Common myeloid progenitor, CD34-positive (primary cell): ENCODE data around the gene RBPJ.

Experiments used
- CTCF ChIA-PET: fragments of 350-600 bp; sonication (Branson Sonifier 250); formaldehyde crosslinking; loops from one replicate; lab custom pipeline; 2021; ENCODE audit warnings: antibody characterized with exemption; lab: Charles Lee
- POLR2A ChIA-PET: fragments of 350-600 bp; sonication (Branson Sonifier 250); formaldehyde crosslinking; loops from one replicate; lab custom pipeline; 2021; ENCODE audit warnings: antibody characterized with exemption; lab: Charles Lee
- DNase-seq, 3 donors: peaks; one replicate each; pipeline versions ENCODE4 v3.0.0 to v3.0.0-alpha.2; 2013
- H3K27ac ChIP-seq, 2 experiments: 1 replicate in 1 of 2; 2 replicates in 1 of 2; pipeline ENCODE4 v1.7.0; 2013; ENCODE audit warnings: inconsistent platforms in 2 of 2, low read length in 2 of 2, mild to moderate bottlenecking in 2 of 2, low read depth in 1 of 2, moderate library complexity in 1 of 2; ENCODE audit not compliant: severe bottlenecking in 2 of 2, insufficient read depth in 1 of 2, poor library complexity in 1 of 2
- H3K27me3 ChIP-seq, 5 experiments: replicated peaks in 2 of 5; 1 replicate in 3 of 5; 2 replicates in 2 of 5; pipeline versions ENCODE4 v1.6.1 to v1.7.0; 2013; ENCODE audit warnings: low read length in 4 of 5, mild to moderate bottlenecking in 2 of 5, moderate library complexity in 2 of 5, inconsistent platforms in 1 of 5; ENCODE audit not compliant: insufficient read depth in 5 of 5, control insufficient read depth in 4 of 5
- H3K36me3 ChIP-seq, 4 experiments: 1 replicate in 2 of 4; 2 replicates in 2 of 4; pipeline versions ENCODE4 v1.6.1 to v1.7.0; 2013; ENCODE audit warnings: low read length in 3 of 4, control low read depth in 1 of 4, mild to moderate bottlenecking in 1 of 4; ENCODE audit not compliant: control insufficient read depth in 4 of 4, insufficient read depth in 4 of 4
- H3K4me1 ChIP-seq, 4 experiments: 1 replicate in 3 of 4; 2 replicates in 1 of 4; pipeline versions ENCODE4 v1.6.1 to v1.7.1; 2013; ENCODE audit warnings: low read length in 3 of 4, mild to moderate bottlenecking in 3 of 4, control low read depth in 1 of 4, inconsistent platforms in 1 of 4, moderate library complexity in 1 of 4; ENCODE audit not compliant: control insufficient read depth in 4 of 4, insufficient read depth in 4 of 4; ENCODE audit errors: control extremely low read depth in 1 of 4
- H3K4me3 ChIP-seq, 7 experiments: 1 replicate in 4 of 7; 2 replicates in 3 of 7; pipeline versions ENCODE4 v1.5.1 to v1.7.0; 2013; ENCODE audit warnings: mild to moderate bottlenecking in 7 of 7, low read length in 6 of 7, moderate library complexity in 6 of 7, inconsistent platforms in 2 of 7, low read depth in 2 of 7, control low read depth in 1 of 7; ENCODE audit not compliant: insufficient read depth in 4 of 7, control insufficient read depth in 1 of 7; ENCODE audit errors: extremely low read depth in 1 of 7
- H3K9me3 ChIP-seq, 5 experiments: 1 replicate in 4 of 5; 2 replicates in 1 of 5; pipeline versions ENCODE4 v1.6.1 to v1.7.1; 2013; ENCODE audit warnings: low read length in 4 of 5, mild to moderate bottlenecking in 2 of 5, inconsistent platforms in 1 of 5, low read depth in 1 of 5, moderate library complexity in 1 of 5; ENCODE audit not compliant: control insufficient read depth in 4 of 5, insufficient read depth in 2 of 5; ENCODE audit errors: control extremely low read depth in 1 of 5
- WGBS: methylation state at CpG from one replicate; pipeline ENCODE4 v1.1.5; 2013; ENCODE audit not compliant: insufficient coverage; 5-methylcytosine and 5-hydroxymethylcytosine counted together

RBPJ gene

GRCh38 chr4:26300314-26301307, 20.2 kb upstream of the RBPJ start:
- no peaks in the 10 kb centered on the region for H3K9me3 ChIP-seq
- POLR2A ChIA-PET: no interaction called here
- no peak overlapping the region for H3K27ac ChIP-seq
- H3K36me3 ChIP-seq: no peaks in the 10 kb centered on the region
- no peak for DNase-seq
- no peak overlapping the region for H3K4me3 ChIP-seq
- 100% methylated on average over 4 of the region's 8 CpGs for WGBS
- peaks cover 0 to 6% (median 4%) of the 10 kb centered on the region in 4 experiments for H3K4me1 ChIP-seq
- CTCF ChIA-PET: interaction anchor here (0.6 to 0.8 kb wide), 2 partner anchors 13 to 23 kb away, joined by 3 read pairs; no protein-coding TSS in a partner anchor
- no peaks in the 10 kb centered on the region for H3K27me3 ChIP-seq

DNA sequence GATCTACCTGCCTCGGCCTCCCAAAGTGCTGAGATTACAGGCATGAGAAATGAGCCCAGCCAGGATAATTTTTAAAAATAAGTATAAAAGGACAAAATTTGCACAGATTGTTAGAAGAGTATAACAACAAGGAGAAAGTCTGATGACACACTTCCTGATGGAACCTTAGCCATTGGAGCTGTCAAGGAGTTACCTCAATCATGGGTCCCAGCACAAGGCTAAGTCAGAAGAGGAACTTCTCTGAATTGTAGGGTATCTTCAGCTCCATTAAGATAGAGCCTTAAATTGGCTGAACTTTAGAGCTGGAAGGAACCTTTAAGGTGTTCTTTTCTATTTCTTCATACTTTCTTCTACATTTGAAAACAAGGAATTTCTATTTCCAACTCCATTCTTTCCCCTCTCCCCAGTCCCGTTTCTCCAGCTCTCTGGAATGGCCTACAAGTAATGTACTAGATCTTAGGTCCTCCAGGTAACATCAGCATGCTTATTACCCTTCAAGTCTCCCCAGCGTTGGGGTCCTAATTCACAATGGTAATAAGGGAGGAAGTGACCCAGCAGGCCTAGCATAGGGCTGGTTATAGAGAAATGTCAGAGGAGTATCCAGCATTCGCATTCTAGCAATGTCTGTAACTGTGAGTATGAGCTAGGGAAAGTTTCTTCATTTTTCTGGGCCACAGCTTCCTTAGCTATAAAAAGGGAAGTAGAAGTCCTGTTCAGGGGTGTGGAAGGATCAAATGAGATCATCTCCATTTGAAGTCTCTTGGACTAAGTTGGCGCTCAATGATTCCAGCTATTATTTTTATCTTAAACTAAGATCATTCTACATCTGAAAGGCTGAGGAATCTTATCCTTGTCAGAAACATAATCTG, 18.5 kb upstream of the RBPJ start:
- no peaks in the 10 kb centered on the region for H3K36me3 ChIP-seq
- peaks cover 0 to 6% (median 4%) of the 10 kb centered on the region in 4 experiments for H3K4me1 ChIP-seq
- POLR2A ChIA-PET: no interaction called here
- no peaks in the 10 kb centered on the region for H3K27me3 ChIP-seq
- no peak overlapping the region for H3K27ac ChIP-seq
- peak in 2 of 3 donors; percentile 61 to 65 for DNase-seq
- CTCF ChIA-PET: interaction anchor here (0.8 to 1.0 kb wide), 3 partner anchors 9 to 23 kb away, joined by 3 to 4 read pairs (median 3); no protein-coding TSS in a partner anchor
- H3K9me3 ChIP-seq: no peaks in the 10 kb centered on the region
- H3K4me3 ChIP-seq: no peak overlapping the region
- 93% methylated on average over 2 of the region's 5 CpGs for WGBS

GRCh38 chr4:26303008-26303407, 17.8 kb upstream of the RBPJ start:
- no peak for DNase-seq
- Histone ChIP-seq H3K4me3 (no peak overlapping the region), H3K27ac (no peak overlapping the region), H3K9me3 (no peaks in the 10 kb centered on the region), H3K36me3 (no peaks in the 10 kb centered on the region), H3K27me3 (no peaks in the 10 kb centered on the region), H3K4me1 (peaks cover 0 to 6% (median 4%) of the 10 kb centered on the region in 4 experiments)
- POLR2A ChIA-PET: no interaction called here
- CTCF ChIA-PET: interaction anchor here (0.8 to 0.9 kb wide), 2 partner anchors 9 to 22 kb away, joined by 3 to 4 read pairs; no protein-coding TSS in a partner anchor
- WGBS: no CpG with 5 or more reads among the region's 4 CpGs

DNA sequence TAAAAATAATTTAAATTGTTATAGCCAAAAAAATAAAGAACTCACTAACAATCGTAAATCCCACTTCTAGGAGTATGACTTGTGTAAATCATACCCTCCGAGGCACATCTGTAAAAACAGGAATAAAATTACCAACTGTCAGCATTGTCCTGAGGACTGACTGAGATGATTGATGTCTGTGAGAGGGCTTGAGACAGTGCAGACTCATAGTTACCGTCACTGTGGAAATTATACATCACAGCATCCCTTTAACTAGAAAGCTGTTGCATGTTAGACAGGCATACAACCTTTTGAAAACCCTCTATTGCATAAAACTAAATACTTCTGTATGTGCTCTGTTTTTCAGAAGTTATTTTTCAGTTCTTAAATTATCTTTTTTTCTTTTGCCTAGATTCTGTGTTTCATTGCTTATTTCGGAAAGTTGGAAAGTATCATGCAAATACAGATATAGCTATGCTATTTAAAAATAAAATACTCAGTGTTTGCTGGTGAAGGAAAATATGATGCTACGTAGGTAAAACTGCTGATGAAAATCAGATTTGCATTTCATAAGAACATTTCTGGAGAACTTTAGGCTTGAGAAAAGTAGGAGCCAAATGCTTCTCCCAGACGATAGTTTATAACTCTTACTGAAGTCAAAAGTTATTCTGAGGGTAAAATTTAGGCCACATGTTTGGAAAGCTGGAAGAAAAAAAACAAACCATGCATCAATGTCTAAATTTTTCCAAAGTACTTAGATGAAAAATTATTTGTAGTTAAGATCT, 13.6 kb upstream of the RBPJ start:
- POLR2A ChIA-PET: no interaction called here
- peaks cover 0 to 3% (median 3%) of the 10 kb centered on the region in 4 experiments for H3K4me1 ChIP-seq
- WGBS: 100% methylated on average over 1 of the region's 6 CpGs
- H3K27me3 ChIP-seq: no peaks in the 10 kb centered on the region
- no peak overlapping the region for H3K4me3 ChIP-seq
- CTCF ChIA-PET: no interaction called here
- DNase-seq: no peak
- no peak overlapping the region for H3K27ac ChIP-seq
- no peaks in the 10 kb centered on the region for H3K36me3 ChIP-seq
- H3K9me3 ChIP-seq: no peaks in the 10 kb centered on the region

- Histone ChIP-seq H3K4me3 (no peak overlapping the region), H3K27ac (no peak overlapping the region), H3K9me3 (peaks cover 0 to 3% (median 0%) of the 10 kb centered on the region in 5 experiments), H3K36me3 (no peaks in the 10 kb centered on the region), H3K4me1 (no peaks in the 10 kb centered on the region), H3K27me3 (no peaks in the 10 kb centered on the region)
- CTCF ChIA-PET: interaction anchor here (1.0 kb wide), 1 partner anchor 10 kb away, joined by 3 read pairs; no protein-coding TSS in a partner anchor
- POLR2A ChIA-PET: no interaction called here
- no peak for DNase-seq
These were observed 12.2 kb upstream of the RBPJ start for GRCh38 chr4:26308568-26308967.

- DNase-seq: no peak
- no peak overlapping the region for H3K27ac ChIP-seq
- CTCF ChIA-PET: no interaction called here
- H3K9me3 ChIP-seq: peaks cover 0 to 6% (median 3%) of the 10 kb centered on the region in 5 experiments
- 100% methylated on average over 1 of the region's 2 CpGs for WGBS
- no peaks in the 10 kb centered on the region for H3K4me1 ChIP-seq
- H3K36me3 ChIP-seq: no peaks in the 10 kb centered on the region
- H3K4me3 ChIP-seq: no peak overlapping the region
- POLR2A ChIA-PET: no interaction called here
- no peaks in the 10 kb centered on the region for H3K27me3 ChIP-seq
These were observed 10.6 kb upstream of the RBPJ start for GRCh38 chr4:26310264-26310663.
